ENCODE results near the gene PSMD3.

Gene PSMD3

GRCh38 chr17:39952680-39953470 lies 27.7 kb upstream of the PSMD3 start:
- no peak for TF ChIP-seq CTCF (IDR thresholded peaks at IDR 0.05)

- TF ChIP-seq CTCF (IDR thresholded peaks at IDR 0.05) = no peak
Observed at GRCh38 chr17:39953471-39953888, 27.1 kb upstream of the PSMD3 start.

- no peak for TF ChIP-seq CTCF (IDR thresholded peaks at IDR 0.05)
Observed at GRCh38 chr17:39954876-39955275, 25.7 kb upstream of the PSMD3 start.

- TF ChIP-seq CTCF (IDR thresholded peaks at IDR 0.05) = no peak
Observed at GRCh38 chr17:39955726-39956225, 24.8 kb upstream of the PSMD3 start.

GRCh38 chr17:39960524-39961041 lies 20.0 kb upstream of the PSMD3 start:
- TF ChIP-seq CTCF (IDR thresholded peaks at IDR 0.05) = no peak

GRCh38 chr17:39962642-39963220 lies 17.9 kb upstream of the PSMD3 start, which contains the start of gene GSDMA:
GSDMA (plus strand) TSS chr17:39963004; CDS start chr17:39965688, 2,684 bp downstream.
- no peak for TF ChIP-seq CTCF (IDR thresholded peaks at IDR 0.05)

GRCh38 chr17:39963829-39964228 lies 16.8 kb upstream of the PSMD3 start:
- TF ChIP-seq CTCF (IDR thresholded peaks at IDR 0.05) = no peak
